GM18870 (cell line): ENCODE results near the gene POLA2.
"Not testable (repeated sequence)": the region's sequence is repeated elsewhere in the genome, so short reads cannot be mapped to it uniquely, and the experiment has no call there.

Source experiments
- ATAC-seq: cut with Tn5 transposase; IDR thresholded peaks from one replicate; pipeline ENCODE4 v1.9.1; 2021; ENCODE audit warnings: moderate library complexity; ENCODE audit not compliant: unreplicated experiment

POLA2 gene

DNA sequence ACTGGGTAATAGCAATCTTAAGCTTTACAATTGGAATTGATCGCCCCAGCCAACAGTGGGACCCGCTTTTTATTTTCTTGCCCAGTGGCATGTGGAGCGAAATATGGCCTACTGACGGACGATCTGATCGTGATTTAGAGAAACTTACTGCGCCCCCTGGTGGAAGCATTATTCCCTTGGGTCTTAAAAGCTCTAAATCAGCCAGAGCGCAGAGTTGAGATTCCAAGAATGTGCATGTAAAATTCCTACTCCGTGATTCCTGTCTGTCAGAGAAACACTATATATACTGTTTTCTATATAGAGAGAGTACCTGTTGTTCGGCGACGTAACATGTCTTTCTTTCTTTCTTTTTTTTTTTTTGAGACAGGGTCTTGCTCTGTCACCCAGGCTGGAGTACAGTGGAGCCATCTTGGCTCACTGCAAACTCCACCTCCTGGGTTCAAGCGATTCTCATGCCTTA, 68.2 kb downstream of the POLA2 start:
- ATAC-seq = no peak

DNA sequence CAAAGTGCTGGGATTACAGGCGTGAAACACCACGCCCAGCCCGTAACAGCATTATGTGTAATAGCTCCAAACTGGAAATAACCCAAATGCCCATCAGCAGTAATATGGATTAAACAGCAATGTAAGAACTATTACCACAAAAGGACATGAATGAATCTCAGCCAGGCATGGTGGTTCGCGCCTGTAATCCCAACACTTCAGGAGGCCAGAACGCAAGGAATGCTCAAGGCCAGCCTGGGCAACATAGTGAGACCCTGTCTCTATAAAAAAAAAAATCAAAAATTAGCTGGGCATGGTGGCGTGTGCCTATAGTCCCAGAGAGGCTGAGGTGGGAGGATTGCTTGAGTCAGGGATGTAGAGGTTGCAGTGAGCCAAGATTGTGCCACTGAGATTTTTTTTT, 68.8 kb downstream of the POLA2 start:
- no peak for ATAC-seq

DNA sequence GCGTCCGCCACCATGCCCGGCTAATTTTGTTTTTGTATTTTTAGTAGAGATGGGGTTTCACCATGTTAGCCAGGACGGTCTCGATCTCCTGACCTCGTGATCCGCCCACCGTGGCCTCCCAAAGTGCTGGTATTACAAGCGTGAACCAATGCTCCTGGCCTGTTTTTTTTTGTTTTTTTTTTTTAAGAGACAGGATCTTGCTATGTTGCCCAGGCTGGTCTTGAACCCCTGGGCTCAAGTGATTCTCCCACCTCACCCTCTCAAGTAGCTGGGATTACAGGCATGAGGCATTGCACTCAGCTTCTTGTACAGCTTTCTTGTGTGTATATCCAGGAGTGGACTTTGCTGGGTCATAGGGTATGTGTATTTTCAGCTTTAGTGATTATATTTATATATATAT, 70.8 kb downstream of the POLA2 start:
- not testable (repeated sequence) for ATAC-seq

GRCh38 chr11:65334696-65335295, 73.0 kb downstream of the POLA2 start:
- no peak for ATAC-seq

GRCh38 chr11:65338676-65339075, 76.9 kb downstream of the POLA2 start:
- ATAC-seq = no peak

DNA sequence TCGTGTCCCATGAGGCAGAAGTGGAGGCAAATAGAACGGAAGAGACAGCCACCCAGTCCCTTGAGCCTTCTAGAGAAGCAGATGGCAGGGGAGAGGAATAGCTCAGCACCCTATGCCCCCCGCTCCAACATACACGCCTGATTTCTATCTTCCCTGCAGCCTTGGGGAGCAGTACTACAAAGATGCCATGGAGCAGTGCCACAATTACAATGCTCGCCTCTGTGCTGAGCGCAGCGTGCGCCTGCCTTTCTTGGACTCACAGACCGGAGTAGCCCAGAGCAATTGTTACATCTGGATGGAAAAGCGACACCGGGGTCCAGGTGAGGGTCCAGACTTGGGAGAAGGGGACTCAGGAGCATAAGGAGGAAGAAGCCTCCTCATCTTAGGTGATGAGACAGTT, 78.5 kb downstream of the POLA2 start:
- ATAC-seq = no peak

DNA sequence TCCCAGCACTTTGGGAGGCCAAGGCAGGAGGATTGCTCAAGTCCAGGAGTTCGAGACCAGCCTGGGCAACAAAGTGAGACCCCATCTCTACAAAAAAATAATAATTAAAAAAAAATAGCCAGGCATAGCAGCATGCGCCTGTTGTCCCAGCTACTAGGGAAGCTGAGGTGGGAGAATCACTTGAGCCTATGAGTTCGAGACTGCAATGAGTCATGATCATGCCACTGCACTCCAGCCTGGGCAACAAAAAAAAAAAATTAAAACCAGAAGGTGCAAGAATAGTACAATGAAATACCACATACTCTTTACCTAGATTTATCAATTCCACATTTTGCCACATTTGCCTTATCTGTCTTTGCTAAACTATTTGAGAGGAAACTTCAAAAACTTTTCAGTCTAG, 80.1 kb downstream of the POLA2 start:
- ATAC-seq = no peak
